G401.6 (cell line): ENCODE measurements around the gene BAIAP2.

Experiments
- FAIRE-seq: peaks from 2 replicates; lab custom pipeline; 2012; peaks lifted over from hg19 to GRCh38; lab: Jason Lieb, UNC

The BAIAP2 gene, protein sequence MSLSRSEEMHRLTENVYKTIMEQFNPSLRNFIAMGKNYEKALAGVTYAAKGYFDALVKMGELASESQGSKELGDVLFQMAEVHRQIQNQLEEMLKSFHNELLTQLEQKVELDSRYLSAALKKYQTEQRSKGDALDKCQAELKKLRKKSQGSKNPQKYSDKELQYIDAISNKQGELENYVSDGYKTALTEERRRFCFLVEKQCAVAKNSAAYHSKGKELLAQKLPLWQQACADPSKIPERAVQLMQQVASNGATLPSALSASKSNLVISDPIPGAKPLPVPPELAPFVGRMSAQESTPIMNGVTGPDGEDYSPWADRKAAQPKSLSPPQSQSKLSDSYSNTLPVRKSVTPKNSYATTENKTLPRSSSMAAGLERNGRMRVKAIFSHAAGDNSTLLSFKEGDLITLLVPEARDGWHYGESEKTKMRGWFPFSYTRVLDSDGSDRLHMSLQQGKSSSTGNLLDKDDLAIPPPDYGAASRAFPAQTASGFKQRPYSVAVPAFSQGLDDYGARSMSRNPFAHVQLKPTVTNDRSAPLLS

DNA sequence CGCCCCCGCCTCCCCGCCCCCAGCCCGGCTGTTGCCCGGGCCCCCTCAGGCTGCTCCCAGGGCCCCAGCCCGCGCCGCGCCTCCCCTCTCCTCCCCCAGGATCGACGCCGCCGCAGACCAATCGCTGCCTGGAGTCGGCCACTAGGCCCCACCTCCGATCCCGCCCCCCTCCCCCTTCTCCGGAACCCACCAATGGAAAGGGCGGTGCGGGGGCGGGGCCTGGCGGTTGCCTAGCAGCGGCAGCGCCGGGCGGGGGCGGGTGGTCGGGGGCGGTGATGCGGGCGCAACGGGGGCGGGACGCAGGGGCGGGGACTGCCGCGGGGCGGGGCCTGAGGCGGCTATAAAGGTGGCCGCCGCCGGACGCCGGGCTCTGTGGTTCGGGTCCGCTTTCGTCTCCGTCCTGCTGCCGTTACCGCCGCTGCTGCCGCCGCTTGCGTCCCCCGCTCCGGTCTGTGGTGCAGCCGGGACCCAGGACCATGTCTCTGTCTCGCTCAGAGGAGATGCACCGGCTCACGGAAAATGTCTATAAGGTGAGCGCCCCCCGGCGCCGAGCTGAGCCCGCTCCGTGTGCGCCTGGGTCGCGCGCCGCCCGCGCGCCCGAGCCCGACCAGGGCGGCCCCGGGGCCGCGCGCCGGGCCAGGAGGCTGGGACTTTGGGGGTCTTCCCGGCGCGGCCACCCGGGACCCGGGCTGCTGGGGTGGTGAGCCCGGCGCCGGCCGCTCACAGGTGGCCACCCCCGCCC is at the start of gene BAIAP2:
Gene BAIAP2 (plus strand): TSS at position 373 of the 742 bp plus-strand sequence. CDS start 104 bp downstream, at position 477.
- no peak for FAIRE-seq

- FAIRE-seq = no peak
Measured at GRCh38 chr17:80986046-80986445, 48.9 kb upstream of the BAIAP2 start.

DNA sequence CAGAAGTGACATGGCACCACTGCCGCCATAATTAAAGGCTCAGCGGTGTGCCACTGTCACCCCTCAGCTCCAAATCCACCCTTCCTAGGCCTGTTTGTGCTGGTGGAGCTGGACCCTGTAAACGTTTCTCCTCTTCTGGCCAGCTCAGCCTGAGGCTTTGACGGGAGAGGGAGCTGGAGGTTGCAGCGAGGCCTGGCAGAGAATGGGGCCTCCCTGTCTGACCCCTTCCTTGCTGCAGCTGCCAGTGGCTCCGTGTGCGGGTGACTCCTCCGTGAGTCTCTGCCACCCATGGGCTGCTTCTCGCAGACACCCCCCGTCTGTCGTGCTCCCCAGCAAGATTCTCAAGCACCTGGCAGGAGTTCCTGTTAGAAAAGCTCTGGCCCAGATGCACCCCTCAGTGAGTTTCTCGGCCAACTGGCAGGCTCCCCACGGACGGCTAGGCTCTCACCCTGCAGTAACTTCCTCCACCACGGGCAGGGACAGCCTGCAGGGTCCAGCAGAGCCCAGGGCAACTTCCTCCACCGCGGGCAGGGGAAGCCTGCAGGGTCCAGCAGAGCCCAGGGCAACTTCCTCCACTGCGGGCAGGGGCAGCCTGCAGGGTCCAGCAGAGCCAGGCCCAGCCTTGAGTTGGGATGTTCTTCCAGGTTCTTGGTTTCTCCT is 48.0 kb upstream of the BAIAP2 start:
- FAIRE-seq = no peak

GRCh38 chr17:80987941-80988461 is 47.0 kb upstream of the BAIAP2 start:
- no peak for FAIRE-seq

- FAIRE-seq = no peak
Measured at GRCh38 chr17:80989586-80989913, 45.4 kb upstream of the BAIAP2 start.

- no peak for FAIRE-seq
Measured at GRCh38 chr17:80990921-80991644, 43.9 kb upstream of the BAIAP2 start.

- no peak for FAIRE-seq
Measured at GRCh38 chr17:80991645-80992076, 43.3 kb upstream of the BAIAP2 start, which contains the start of gene CHMP6. CHMP6 (plus strand) TSS chr17:80991841; CDS start chr17:80991919, 78 bp downstream.

GRCh38 chr17:80992077-80992947 is 42.6 kb upstream of the BAIAP2 start:
- no peak for FAIRE-seq

GRCh38 chr17:80992948-80993624 is 41.9 kb upstream of the BAIAP2 start:
- no peak for FAIRE-seq

DNA sequence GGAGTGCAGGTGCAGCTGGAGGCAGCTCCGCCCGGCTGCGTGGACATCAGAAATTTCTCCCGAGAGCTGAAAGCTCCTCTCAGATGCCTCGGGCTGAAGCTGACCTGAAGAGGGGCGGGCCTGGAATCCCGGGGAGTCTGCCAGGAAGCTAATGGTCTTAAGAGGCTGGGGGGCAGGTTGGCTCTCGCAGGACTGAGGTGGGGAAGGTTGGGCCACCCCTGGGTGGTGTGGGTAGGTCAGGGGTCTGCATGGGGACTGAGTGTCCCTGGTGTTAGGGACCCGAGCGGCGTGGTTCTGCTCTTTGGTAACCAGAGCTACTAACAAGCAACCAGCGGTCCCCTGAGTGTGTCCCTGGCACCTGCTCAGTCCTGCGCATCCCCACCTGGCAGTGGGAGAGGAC is 39.8 kb upstream of the BAIAP2 start:
- no peak for FAIRE-seq

GRCh38 chr17:80996422-80997305 is 38.3 kb upstream of the BAIAP2 start:
- FAIRE-seq = no peak

GRCh38 chr17:80997424-80998117 is 37.4 kb upstream of the BAIAP2 start:
- FAIRE-seq = no peak

DNA sequence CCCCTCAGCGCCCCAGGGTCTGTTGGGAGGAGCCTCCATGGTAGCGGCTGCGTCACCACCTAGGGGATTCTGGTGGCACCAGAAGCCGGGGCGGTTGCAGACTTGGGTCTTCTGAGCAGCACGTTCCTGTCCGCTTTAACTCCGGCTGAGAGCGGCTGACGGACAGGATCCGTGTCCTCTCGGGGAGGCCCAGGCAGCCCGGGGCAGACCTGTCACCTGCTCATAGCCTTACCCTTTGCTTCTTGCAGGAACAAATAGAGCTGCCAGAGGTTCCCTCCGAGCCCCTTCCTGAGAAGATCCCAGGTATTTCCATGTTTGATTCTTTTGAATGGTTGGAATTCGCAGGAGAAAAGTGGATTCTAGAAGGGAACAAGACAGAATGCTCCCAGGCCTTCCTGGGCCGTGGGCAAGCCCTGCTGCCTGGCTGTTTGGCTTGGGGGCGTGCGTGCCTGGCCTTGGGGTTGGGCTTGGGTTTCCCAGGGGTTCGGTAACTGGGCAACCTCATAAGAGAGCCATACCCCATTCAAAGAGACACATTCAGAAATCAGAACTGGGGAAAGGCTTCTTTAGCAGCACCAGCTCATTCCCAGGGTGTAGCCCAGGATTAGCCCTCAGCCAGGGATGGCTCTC is 36.7 kb upstream of the BAIAP2 start:
- FAIRE-seq = no peak

GRCh38 chr17:80998748-80999535 is 36.0 kb upstream of the BAIAP2 start:
- no peak for FAIRE-seq

DNA sequence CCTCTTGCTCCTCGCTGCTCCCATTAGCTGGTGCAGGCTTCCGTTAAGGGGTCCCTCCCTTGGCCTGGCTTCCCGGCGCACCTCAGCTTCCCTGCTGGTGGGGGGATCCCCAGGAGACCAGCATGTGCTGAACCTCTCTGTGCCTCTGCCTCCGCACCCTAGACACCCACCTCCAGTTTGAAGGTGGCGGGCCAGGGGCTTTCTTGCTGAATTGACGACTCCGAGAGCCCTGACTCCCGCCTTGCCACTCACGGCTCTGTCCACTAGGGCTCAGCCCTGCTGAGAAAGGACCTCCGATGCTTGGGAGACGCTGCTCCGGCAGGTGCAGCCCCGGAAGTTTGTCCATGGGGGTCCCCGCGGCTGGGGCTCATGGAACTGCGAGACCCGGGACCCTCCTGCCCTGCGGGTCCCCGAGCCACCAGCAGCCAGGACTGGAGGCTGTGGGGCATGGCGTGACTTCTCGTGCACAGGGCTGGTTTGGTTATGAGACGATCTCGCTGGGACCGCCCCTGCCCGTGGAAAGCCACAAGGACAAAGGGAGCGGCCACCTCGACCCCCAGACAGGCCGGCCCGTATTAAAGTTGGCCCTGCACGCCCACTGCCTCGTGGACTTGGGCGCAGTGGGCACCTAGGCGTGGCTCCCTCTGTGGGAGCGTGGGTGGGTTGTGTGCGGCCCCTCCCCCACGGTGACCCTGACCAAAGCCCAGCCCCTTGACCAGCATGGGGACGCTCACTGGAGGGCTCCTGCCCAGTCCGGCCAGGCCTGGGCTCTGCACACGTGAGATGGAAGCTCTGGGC is 35.2 kb upstream of the BAIAP2 start:
- FAIRE-seq = no peak

GRCh38 chr17:81000334-81000630 is 34.7 kb upstream of the BAIAP2 start:
- no peak for FAIRE-seq
